Fibroblast of villous mesenchyme (primary cell): Measurements from ENCODE around the gene LRRC30. TPM values are rescaled to one million over a fixed set of nuclear protein-coding genes. Genes with fewer than 3 reads are reported as not detected.

Experiments
- DNase-seq: peaks from one replicate; pipeline ENCODE4 v3.0.0-alpha.2; 2010; ENCODE audit warnings: low read depth
- H3K4me3 ChIP-seq: 2 replicates; pipeline ENCODE4 v1.5.1; 2011; ENCODE audit warnings: low read depth, mild to moderate bottlenecking, low read length
- CTCF ChIP-seq: IDR thresholded peaks from 2 replicates; pipeline ENCODE4 v1.5.1; 2012; ENCODE audit warnings: low read depth, mild to moderate bottlenecking, low read length; ENCODE audit not compliant: insufficient read depth
- total RNA-seq: library from RNA; depleted of rRNA; stranded (reverse); fragments of >200 nt; gene quantifications from 2 replicates; pipeline ENCODE4 v1.2.3, GENCODE V29; 2012

LRRC30 gene
- total RNA-seq, 1 donor, result not detected

- DNase-seq, result no peak
- no peak overlapping the region for H3K4me3 ChIP-seq
- TF ChIP-seq CTCF, result no peak
These were observed 5.2 kb downstream of the LRRC30 start for GRCh38 chr18:7236072-7236471.

- no peak for TF ChIP-seq CTCF
- DNase-seq, result no peak
These were observed 6.0 kb downstream of the LRRC30 start for GRCh38 chr18:7236933-7237332.

GRCh38 chr18:7237673-7238272 is 6.9 kb downstream of the LRRC30 start:
- no peak overlapping the region for H3K4me3 ChIP-seq
- no peak for DNase-seq
- no peak for TF ChIP-seq CTCF

More at GRCh38 chr18:7236933-7237332, 6.0 kb downstream of the LRRC30 start:
- no peak overlapping the region for H3K4me3 ChIP-seq

- no peak for DNase-seq
- no peak overlapping the region for H3K4me3 ChIP-seq
- TF ChIP-seq CTCF, result no peak
These were observed 12.0 kb downstream of the LRRC30 start for GRCh38 chr18:7242926-7243325.

GRCh38 chr18:7248877-7249276 is 18.0 kb downstream of the LRRC30 start:
- DNase-seq, result no peak
- TF ChIP-seq CTCF, result no peak
- no peak overlapping the region for H3K4me3 ChIP-seq

GRCh38 chr18:7254163-7254562 is 23.3 kb downstream of the LRRC30 start:
- no peak overlapping the region for H3K4me3 ChIP-seq
- no peak for TF ChIP-seq CTCF
- DNase-seq, result no peak

- no peak for DNase-seq
- no peak overlapping the region for H3K4me3 ChIP-seq
- no peak for TF ChIP-seq CTCF
These were observed 24.2 kb downstream of the LRRC30 start for GRCh38 chr18:7255054-7255453.
